Activated T-cell treated with anti-CD3 and anti-CD28 coated beads, Interleukin-2, amount 50 U/mL, for 1 hour (primary cell): ENCODE measurements around the gene VPS51.
"Not testable (repeated sequence)": the region's sequence is repeated elsewhere in the genome, so short reads cannot be mapped to it uniquely, and the experiment has no call there.

Source experiments
- DNase-seq: peaks from one replicate; pipeline ENCODE4 v3.0.0-alpha.2; 2020

Gene VPS51

GRCh38 chr11:65108469-65109123, 12.6 kb downstream of the VPS51 start:
- DNase-seq, result no peak

- DNase-seq, result no peak
Measured at GRCh38 chr11:65109231-65110198, 13.5 kb downstream of the VPS51 start.

- DNase-seq, result peak; percentile 98
Measured at GRCh38 chr11:65110354-65110861, 14.4 kb downstream of the VPS51 start.

- DNase-seq, result no peak
Measured at GRCh38 chr11:65111159-65111743, 15.2 kb downstream of the VPS51 start.

- peak; percentile 93 for DNase-seq
Measured at GRCh38 chr11:65111744-65112545, 15.9 kb downstream of the VPS51 start, which contains the start of gene TM7SF2. Gene TM7SF2, plus strand, starts transcription at chr11:65111872. Its CDS starts 144 bp downstream, at chr11:65112016.

- peak; percentile 82 for DNase-seq
Measured at GRCh38 chr11:65112546-65113360, 16.7 kb downstream of the VPS51 start.

DNA sequence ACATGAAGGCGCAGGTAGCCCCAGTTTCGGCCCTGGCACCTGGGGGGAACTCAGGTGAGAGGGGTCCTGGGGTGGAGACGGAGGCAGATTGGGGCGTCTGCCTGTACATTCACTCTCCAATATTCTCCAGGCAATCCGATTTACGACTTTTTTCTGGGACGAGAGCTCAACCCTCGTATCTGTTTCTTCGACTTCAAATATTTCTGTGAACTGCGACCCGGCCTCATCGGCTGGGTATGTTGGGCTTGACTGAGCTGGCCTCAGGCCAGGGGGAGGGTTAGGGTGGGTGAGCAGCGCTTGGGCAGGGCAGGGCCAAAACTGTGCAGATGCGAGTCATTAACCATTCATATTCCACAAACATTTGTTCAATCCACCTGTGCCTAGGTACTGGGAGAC, 17.3 kb downstream of the VPS51 start:
- DNase-seq, result no peak

DNA sequence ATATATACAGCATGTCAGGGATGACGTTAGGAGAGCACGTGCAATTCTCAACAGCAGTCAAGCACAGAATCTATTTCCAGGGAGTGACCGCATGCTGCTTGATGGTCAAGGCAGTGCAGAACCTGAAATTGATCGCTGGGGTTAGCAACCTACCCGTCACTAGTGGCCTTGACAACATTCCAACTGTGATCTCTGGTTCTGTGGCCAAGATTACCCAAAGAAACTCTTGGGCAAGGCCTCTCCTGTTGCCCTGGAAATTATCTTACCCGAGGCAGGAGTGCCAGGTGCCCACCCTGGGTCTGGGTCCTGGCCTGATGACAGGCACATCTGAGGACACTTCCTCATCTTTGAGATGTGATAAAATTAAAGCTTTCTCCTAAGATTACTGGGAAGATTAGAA, 17.8 kb downstream of the VPS51 start:
- no peak for DNase-seq

DNA sequence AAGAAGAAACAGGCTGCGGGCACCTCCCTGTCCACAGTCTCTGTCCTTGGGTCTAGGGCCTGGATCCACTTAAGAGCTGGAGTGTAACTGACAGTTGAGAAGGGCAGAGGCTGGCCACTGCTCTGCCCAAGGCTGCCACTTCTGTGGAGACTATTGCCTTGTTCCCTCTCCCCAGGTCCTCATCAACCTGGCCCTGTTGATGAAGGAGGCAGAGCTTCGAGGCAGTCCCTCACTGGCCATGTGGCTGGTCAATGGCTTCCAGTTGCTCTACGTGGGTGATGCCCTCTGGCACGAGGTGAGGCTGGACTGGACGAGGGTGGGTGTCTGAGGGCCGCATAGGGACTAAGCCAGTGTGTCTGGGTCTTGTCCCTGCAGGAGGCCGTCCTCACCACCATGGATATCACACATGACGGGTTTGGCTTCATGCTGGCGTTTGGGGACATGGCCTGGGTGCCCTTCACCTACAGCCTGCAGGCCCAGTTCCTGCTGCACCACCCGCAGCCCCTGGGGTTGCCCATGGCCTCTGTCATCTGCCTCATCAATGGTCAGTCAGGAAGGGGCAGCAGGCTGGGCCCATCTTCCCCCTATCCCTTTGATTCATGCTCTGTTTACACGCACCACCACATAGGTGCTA, 18.6 kb downstream of the VPS51 start:
- DNase-seq, result no peak

DNA sequence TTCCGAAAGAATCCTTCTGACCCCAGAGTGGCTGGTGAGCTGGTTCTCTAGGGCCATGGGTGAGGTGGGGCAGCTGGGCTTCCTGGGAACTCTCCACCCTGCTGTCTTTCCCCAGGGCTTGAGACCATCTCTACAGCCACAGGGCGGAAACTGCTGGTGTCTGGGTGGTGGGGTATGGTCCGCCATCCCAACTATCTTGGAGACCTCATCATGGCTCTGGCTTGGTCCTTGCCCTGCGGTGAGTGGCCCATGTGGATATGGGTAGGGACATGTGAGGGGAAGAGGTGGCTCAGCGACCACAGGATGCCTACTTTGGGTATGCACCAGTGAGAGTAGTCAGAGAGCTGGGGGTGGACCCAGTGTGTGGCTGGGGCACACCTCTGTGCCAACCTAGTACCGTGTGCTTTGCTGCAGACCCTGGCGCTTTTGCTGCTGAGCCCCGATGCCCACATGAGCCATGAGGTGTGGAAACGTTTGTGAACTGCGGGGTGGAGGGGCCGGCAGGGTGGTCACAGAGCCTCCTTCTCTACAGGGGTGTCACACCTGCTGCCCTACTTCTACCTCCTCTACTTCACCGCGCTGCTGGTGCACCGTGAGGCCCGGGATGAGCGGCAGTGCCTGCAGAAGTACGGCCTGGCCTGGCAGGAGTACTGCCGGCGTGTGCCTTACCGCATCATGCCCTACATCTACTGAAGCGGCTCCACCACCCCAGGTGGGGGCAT, 19.5 kb downstream of the VPS51 start:
- DNase-seq, result no peak

- no peak for DNase-seq
Measured at GRCh38 chr11:65116370-65117205, 20.6 kb downstream of the VPS51 start.

- DNase-seq, result peak; percentile 99
Measured at GRCh38 chr11:65117206-65118096, 21.4 kb downstream of the VPS51 start, which contains the start of gene ZNHIT2. Gene ZNHIT2, minus strand, starts transcription at chr11:65117701. Its CDS starts 48 bp downstream, at chr11:65117653.

- no peak for DNase-seq
Measured at GRCh38 chr11:65118097-65118837, 22.3 kb downstream of the VPS51 start.

DNA sequence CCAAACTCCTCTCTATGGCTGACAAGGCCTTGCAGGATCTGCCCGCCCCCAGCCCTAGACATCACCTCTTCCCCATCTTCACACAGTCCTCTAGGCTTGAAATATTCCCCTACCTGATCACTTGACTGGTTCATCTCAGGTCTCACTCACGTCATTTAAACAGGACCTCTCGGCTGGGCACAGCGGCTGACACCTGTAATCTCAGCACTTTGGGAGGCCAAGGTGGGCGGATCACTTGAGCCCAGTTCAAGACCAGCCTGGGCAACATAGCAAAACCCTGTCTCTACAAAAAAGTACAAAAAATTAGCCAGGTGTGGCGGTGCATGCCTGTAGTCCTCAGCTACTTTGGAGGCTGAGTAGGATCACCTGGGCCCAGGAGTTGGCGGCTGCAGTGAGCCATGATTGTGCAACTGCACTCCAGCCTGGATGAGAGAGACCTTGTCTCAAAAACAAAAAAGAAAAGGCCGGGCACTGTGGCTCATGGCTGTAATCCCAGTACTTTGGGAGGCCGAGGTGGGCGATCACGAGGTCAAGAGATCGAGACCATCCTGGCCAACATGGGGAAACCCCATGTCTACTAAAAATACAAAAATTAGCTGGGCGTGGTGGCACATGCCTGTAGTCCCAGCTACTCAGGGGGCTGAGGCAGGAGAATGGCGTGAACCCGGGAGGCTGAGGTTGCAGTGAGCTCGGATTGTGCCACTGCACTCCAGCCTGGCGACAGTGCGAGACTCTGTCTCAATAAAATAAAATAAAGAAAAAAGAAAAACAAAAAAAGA, 23.1 kb downstream of the VPS51 start:
- DNase-seq, result not testable (repeated sequence)

- no peak for DNase-seq
Measured at GRCh38 chr11:65119670-65119995, 23.6 kb downstream of the VPS51 start.

DNA sequence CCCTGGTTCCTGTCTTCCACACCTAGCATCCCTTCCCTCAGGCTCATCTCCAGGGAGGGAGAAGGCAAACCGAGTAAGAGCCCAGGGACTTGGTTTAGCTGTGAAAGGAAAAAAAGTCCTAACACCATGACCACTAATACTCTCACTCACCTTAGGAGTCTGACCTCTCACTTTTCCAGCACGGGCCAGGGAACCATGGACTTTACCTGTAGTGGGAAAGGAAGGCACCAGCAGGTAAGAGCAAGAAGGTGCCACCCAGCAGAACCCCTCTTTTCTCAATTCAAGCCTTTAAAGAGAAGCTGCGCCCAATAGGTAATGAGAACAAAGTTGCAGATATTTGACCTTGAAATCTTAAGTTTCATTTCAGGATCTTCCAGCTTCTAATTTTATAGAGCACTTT, 24.8 kb downstream of the VPS51 start:
- DNase-seq, result no peak

DNA sequence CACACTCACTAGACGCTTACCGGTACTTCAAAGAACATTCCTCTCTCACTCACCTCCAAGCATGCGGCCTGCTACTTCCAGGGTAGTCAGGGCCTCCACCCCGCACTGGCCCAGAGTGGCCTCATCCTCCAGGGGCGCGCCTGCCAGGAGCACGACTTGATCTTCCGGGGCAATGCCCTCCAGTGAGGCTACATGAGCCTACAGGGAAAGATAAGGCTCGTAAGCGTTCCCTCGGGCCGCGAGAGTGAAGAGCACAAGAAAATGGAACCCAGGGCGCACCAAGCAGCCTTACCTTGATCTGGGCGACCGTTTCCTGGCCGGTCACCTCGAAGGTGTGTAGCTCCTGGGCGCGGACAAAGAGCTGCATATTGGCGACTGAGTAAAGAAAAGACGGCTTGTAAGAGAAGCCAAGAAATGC, 25.4 kb downstream of the VPS51 start:
- DNase-seq, result no peak
